GM12801 (cell line): ENCODE results near the gene TEX14.

ENCODE experiments used
- TF ChIP-seq, protein P1 (sequence below): IDR thresholded peaks from one replicate; pipeline ENCODE4 v1.5.1; 2011; ENCODE audit warnings: control low read depth; ENCODE audit not compliant: insufficient read length; ENCODE audit errors: extremely low read depth

Gene TEX14

DNA sequence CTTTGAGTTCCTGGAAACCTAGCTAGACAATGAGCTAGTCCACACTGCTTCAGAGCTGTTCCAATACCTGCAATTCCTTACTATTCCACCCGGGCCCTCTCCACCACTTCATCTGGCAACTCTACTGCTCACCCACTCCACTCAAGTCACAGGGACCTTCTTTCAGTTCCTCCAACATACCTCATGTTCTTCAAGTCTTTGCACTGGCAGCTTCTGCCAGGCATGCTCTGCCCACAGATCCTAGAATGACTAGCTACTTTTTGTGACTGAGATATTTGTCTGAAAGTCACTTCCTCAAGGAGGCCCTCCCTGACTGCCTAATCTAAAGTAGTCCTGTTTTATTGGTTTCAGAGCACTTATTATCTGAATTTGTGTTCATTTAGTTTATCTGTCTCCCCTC, 86.4 kb downstream of the TEX14 start:
- TF ChIP-seq, protein P1, sequence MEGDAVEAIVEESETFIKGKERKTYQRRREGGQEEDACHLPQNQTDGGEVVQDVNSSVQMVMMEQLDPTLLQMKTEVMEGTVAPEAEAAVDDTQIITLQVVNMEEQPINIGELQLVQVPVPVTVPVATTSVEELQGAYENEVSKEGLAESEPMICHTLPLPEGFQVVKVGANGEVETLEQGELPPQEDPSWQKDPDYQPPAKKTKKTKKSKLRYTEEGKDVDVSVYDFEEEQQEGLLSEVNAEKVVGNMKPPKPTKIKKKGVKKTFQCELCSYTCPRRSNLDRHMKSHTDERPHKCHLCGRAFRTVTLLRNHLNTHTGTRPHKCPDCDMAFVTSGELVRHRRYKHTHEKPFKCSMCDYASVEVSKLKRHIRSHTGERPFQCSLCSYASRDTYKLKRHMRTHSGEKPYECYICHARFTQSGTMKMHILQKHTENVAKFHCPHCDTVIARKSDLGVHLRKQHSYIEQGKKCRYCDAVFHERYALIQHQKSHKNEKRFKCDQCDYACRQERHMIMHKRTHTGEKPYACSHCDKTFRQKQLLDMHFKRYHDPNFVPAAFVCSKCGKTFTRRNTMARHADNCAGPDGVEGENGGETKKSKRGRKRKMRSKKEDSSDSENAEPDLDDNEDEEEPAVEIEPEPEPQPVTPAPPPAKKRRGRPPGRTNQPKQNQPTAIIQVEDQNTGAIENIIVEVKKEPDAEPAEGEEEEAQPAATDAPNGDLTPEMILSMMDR = no peak

GRCh38 chr17:58601976-58602375, 89.9 kb downstream of the TEX14 start:
- TF ChIP-seq, protein P1 = no peak

GRCh38 chr17:58597371-58597770, 94.5 kb downstream of the TEX14 start:
- TF ChIP-seq, protein P1 = no peak

DNA sequence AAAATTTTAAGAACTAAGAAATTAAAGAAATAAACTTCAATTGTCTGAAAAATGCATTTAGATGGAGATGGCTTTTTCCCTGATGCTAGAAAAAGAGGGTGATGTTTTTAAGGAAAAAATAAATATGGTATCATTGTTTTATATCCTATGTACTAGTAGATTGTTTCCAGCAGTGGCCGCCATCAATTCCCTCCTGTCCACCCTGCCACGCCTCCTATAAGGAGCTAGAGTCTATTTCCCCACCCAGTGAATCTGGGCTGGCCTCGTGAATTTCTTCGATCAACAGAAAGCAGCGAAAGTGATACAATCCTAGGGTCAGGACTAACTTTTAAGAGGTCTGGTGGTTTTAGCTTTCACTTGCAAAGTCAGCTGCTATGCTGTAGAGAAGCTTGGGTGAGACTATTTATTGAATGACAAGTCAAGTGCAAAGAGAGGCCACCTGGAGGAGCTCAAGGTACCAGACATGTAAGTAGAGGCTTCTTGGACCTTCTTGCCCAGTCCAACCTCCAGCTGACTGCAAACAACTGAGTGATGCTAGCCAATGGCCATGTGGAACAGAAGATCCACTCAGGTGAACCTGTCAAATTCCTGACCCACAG, 96.6 kb downstream of the TEX14 start:
- TF ChIP-seq, protein P1 = no peak

GRCh38 chr17:58593123-58593522, 98.7 kb downstream of the TEX14 start:
- TF ChIP-seq, protein P1 = no peak

GRCh38 chr17:58591455-58591854, 100.4 kb downstream of the TEX14 start:
- TF ChIP-seq, protein P1 = no peak

- TF ChIP-seq, protein P1 = no peak
Measured at GRCh38 chr17:58590377-58590776, 101.5 kb downstream of the TEX14 start.

DNA sequence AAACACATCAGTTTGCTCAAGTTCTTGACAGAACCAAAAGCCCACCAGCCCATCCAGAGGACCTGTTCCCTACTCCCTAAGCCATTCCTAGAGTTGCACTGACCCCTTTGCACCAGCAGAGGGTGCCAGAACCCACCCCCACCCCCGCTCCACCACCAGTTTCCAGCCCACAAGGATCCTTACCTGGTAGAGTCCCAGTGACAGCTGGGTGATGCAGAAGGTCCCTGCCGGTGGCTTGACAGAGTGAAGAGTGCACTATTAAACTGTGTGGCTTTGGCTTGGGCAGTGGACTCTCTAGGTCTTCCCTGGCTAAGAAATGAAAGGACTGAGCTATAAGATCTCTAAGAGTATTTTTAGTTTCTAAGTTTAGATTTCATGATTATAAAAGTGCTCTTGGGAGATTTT, 104.1 kb downstream of the TEX14 start:
- TF ChIP-seq, protein P1 = peak; percentile 10
